ENCODE data around the gene ART5.
"Not testable (repeated sequence)": the region's sequence is repeated elsewhere in the genome, so short reads cannot be mapped to it uniquely, and the experiment has no call there.

DNA sequence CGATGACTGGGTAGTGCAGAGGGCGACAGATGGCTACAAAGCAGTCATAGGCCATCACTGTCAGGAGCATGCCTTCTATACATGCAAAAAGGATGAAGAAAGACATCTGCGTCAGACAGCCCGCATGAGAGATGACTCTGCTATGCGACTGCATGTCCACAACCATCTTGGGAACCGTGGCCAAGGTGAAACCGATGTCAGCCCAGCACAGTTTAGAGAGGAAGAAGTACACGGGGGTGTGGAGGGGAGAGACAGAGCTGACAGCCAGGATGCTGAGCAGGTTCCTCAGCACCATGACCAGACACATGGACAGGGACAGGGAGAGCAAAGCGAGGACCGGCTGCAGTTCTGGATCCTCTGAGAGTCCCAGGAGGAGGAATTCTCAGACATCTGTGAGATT lies 41.6 kb downstream of the ART5 start:
- TF ChIP-seq MXI1 (IDR thresholded peaks at IDR 0.05; ENCODE audit: borderline replicate concordance, low read depth, low read length); CTCF (conservative IDR thresholded peaks at IDR 0.05; ENCODE audit: low read depth, low read length): not testable (repeated sequence)
